ENCODE measurements around the gene TNF.

The TNF gene

DNA sequence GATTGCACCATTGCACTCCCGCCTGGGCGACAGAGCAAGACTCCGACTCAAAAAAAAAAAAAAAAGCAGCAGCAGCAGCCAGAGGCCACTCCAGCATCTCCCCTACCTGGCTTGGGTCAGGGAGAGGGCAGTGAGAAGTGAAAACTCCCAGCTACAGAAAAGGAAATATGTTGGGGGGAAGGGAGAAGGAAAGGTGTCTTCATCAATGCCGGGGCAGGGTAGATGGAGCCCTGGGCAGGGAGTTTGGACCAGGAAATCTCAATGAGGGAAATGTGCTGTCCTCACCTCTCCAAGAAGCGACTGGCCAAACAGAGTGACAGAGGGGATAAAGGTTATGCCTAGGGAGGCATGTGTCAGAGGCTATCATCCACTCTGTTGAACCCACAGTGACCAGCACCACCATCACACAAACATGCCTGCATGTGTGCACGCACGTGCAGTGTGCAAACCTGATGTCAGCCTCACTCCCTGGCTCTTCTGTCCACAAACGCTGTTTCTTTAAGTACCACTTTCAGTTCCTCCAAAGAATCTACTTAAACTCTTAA, 38.8 kb downstream of the TNF start:
- Histone ChIP-seq H3K27ac (ENCODE audit: low read length) (no peak overlapping the region), H3K4me1 (ENCODE audit: control insufficient read depth in 1 of 2, insufficient read depth in 2 of 2, low read length in 2 of 2) (no peaks in the 10 kb centered on the region), H3K9me3 (ENCODE audit: control insufficient read depth in 1 of 2, low read length in 2 of 2) (no peaks in the 10 kb centered on the region), H3K36me3 (ENCODE audit: control insufficient read depth in 1 of 2, insufficient read depth in 2 of 2, low read length in 2 of 2) (no peaks in the 10 kb centered on the region), H3K27me3 (ENCODE audit: low read depth, low read length) (no peaks in the 10 kb centered on the region), H3K4me3 (ENCODE audit: low read depth in 1 of 2, low read length in 2 of 2) (no peak overlapping the region)

- no peaks in the 10 kb centered on the region for H3K4me1 ChIP-seq (ENCODE audit: control insufficient read depth in 1 of 2, insufficient read depth in 2 of 2, low read length in 2 of 2)
- H3K36me3 ChIP-seq (ENCODE audit: control insufficient read depth in 1 of 2, insufficient read depth in 2 of 2, low read length in 2 of 2) = no peaks in the 10 kb centered on the region
- H3K27ac ChIP-seq (ENCODE audit: low read length) = peak within 1 kb of the TSS; percentile 56
- peak within 1 kb of the TSS in 1 of 2 donors; percentile 50 for H3K4me3 ChIP-seq (ENCODE audit: low read depth in 1 of 2, low read length in 2 of 2)
- no peaks in the 10 kb centered on the region for H3K9me3 ChIP-seq (ENCODE audit: control insufficient read depth in 1 of 2, low read length in 2 of 2)
- no peaks in the 10 kb centered on the region for H3K27me3 ChIP-seq (ENCODE audit: low read depth, low read length)
Observed at GRCh38 chr6:31614684-31615578, 39.6 kb downstream of the TNF start, which contains the start of gene AIF1. Gene AIF1 (plus strand): TSS chr6:31615234. CDS start chr6:31615330, 96 bp downstream.

- no peaks in the 10 kb centered on the region for H3K4me1 ChIP-seq (ENCODE audit: control insufficient read depth in 1 of 2, insufficient read depth in 2 of 2, low read length in 2 of 2)
- peak overlapping the region in 1 of 2 donors; percentile 50 for H3K4me3 ChIP-seq (ENCODE audit: low read depth in 1 of 2, low read length in 2 of 2)
- H3K27ac ChIP-seq (ENCODE audit: low read length) = peak overlapping the region; percentile 56
- H3K27me3 ChIP-seq (ENCODE audit: low read depth, low read length) = no peaks in the 10 kb centered on the region
- H3K9me3 ChIP-seq (ENCODE audit: control insufficient read depth in 1 of 2, low read length in 2 of 2) = no peaks in the 10 kb centered on the region
- no peaks in the 10 kb centered on the region for H3K36me3 ChIP-seq (ENCODE audit: control insufficient read depth in 1 of 2, insufficient read depth in 2 of 2, low read length in 2 of 2)
Observed at GRCh38 chr6:31615748-31616147, 40.4 kb downstream of the TNF start.

DNA sequence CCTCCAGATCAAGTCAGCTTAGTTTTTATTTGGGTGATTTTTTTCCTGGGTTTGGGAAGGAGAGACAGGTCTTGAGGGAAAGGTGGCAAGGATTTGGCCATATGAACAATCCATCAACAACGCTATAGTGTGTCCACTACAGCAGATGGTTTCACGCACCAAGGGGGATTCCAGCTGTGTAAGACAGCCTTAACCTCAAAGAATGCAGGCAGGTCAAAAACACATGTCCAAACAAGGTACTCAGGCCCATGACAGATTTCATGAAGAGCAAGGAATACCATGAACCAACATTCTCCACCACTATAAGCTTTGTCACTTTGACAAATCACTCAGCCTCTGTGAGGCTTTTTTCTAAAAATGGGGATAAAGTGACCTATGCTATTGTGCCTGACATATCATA, 41.6 kb downstream of the TNF start:
- Histone ChIP-seq H3K36me3 (ENCODE audit: control insufficient read depth in 1 of 2, insufficient read depth in 2 of 2, low read length in 2 of 2) (no peaks in the 10 kb centered on the region), H3K4me1 (ENCODE audit: control insufficient read depth in 1 of 2, insufficient read depth in 2 of 2, low read length in 2 of 2) (peaks cover 0 to 7% of the 10 kb centered on the region in 2 donors), H3K27ac (ENCODE audit: low read length) (no peak overlapping the region), H3K4me3 (ENCODE audit: low read depth in 1 of 2, low read length in 2 of 2) (no peak overlapping the region), H3K27me3 (ENCODE audit: low read depth, low read length) (no peaks in the 10 kb centered on the region), H3K9me3 (ENCODE audit: control insufficient read depth in 1 of 2, low read length in 2 of 2) (no peaks in the 10 kb centered on the region)

DNA sequence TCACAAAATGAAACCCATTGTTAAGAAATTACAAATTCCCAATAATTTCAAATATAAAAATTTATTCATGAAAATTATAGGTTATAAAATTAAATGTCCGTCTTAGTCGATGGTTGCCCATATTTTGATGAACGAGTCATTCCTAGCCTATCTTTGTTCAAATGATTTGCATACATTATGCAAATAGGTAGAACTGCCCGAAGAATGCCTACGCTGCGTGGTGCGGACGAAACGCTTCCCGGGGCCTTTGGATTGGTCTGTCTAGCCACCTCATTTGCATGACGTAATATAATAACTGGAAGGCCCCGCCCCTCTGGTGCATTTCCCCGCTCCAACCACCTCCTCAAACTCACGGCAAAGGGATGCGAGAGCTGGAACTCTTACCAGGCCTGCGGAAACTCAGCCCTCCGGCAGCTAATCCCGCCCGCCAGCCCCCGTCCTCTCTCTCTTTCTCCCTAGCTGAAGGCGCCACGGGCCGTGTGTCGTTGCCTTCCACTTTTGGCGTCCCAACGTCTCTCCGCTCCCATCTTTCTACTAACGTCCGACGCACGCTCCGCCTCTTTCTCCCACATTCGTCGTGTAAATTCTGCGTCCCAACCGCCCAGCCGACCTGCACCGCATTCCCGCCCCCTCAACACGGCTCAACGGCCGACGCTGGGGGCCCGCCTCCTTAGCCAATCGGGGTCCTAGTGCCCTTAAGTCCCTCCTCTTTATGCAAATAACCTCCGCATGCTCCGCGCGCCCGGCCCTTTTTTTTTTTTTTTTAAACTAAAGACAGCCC, 44.6 kb downstream of the TNF start:
- Histone ChIP-seq H3K4me1 (ENCODE audit: control insufficient read depth in 1 of 2, insufficient read depth in 2 of 2, low read length in 2 of 2) (peaks cover 0 to 17% of the 10 kb centered on the region in 2 donors), H3K4me3 (ENCODE audit: low read depth in 1 of 2, low read length in 2 of 2) (peak overlapping the region; percentile 93), H3K27ac (ENCODE audit: low read length) (peak overlapping the region; percentile 92), H3K27me3 (ENCODE audit: low read depth, low read length) (no peaks in the 10 kb centered on the region), H3K9me3 (ENCODE audit: control insufficient read depth in 1 of 2, low read length in 2 of 2) (no peaks in the 10 kb centered on the region), H3K36me3 (ENCODE audit: control insufficient read depth in 1 of 2, insufficient read depth in 2 of 2, low read length in 2 of 2) (peaks cover 13 to 19% of the 10 kb centered on the region in 2 donors)

DNA sequence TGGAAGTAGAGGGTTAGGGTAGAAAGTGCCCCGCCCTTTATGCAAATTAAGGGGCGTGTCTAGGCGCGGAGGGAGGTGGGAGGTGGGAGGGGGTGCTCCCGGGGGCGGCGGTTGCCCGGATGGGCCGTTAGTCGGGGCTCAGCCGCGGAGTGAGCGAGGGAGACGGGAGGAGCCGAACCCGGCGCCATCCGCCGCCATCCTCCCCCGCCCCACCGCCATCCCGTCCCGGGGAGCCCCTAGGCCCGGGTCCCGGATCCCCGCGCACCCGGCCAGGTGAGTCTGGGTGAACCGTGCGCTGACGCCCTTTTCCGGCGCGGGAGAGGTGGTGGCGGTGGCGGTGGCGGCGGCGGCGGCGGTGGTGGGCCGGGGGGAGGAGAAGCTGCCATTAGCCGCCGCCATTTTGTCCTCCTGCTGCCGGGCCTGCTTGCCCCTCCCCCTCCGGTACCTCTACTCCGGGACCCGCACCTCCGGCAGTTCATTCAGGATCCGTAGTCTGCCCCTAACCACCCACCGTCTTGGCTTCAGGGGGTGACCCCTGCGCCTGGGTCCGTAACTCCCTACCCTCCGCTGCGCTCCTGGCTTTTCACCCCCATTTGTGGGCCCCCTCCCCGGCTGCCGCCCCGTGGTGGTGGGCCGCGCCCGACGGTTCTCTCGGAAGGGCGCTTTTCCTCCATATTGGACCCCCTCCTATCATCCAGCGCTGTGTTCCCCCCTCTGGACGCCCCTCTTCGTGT, 45.4 kb downstream of the TNF start, which contains the start of gene PRRC2A:
Gene PRRC2A (plus strand): TSS at position 130 of the 734 bp plus-strand sequence. CDS start 2,075 bp downstream, outside the sequence.
- Histone ChIP-seq H3K27ac (ENCODE audit: low read length) (peak within 1 kb of the TSS; percentile 92), H3K36me3 (ENCODE audit: control insufficient read depth in 1 of 2, insufficient read depth in 2 of 2, low read length in 2 of 2) (peaks cover 21 to 26% of the 10 kb centered on the region in 2 donors), H3K4me1 (ENCODE audit: control insufficient read depth in 1 of 2, insufficient read depth in 2 of 2, low read length in 2 of 2) (peaks cover 0 to 17% of the 10 kb centered on the region in 2 donors), H3K27me3 (ENCODE audit: low read depth, low read length) (no peaks in the 10 kb centered on the region), H3K9me3 (ENCODE audit: control insufficient read depth in 1 of 2, low read length in 2 of 2) (no peaks in the 10 kb centered on the region), H3K4me3 (ENCODE audit: low read depth in 1 of 2, low read length in 2 of 2) (peak within 1 kb of the TSS; percentile 93)

DNA sequence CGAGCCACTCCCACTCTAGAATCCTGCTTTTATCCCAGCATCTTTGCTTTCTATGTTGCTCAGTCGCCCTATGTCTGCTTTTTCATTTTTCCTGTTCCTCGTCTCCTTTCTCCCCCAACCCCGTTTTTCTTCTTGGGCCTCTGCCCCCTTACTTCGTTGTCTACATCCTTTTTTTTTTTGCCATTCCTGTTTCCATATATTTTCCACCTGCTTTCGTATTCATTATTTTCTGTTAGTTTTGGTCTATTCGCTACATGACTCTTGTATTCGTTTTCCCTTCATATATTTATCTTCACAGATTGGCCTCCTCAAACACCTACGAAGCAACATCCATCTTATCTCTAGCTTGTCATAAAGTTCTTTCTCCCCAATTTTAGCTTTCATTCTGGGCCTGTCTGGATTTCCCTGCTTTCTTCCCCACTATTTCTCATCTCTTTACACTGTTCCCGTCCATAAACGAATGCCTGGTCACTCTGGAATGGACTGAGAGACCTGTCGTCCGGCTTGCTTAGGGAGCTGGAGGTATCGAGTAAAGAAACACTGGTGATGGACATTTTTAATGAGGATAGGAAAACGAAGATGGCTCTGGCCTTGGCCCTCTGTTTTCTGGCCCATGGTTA, 46.1 kb downstream of the TNF start:
- no peaks in the 10 kb centered on the region for H3K27me3 ChIP-seq (ENCODE audit: low read depth, low read length)
- peak overlapping the region; percentile 92 for H3K27ac ChIP-seq (ENCODE audit: low read length)
- H3K4me3 ChIP-seq (ENCODE audit: low read depth in 1 of 2, low read length in 2 of 2) = peak overlapping the region; percentile 93
- H3K36me3 ChIP-seq (ENCODE audit: control insufficient read depth in 1 of 2, insufficient read depth in 2 of 2, low read length in 2 of 2) = peaks cover 27 to 33% of the 10 kb centered on the region in 2 donors
- peaks cover 0 to 17% of the 10 kb centered on the region in 2 donors for H3K4me1 ChIP-seq (ENCODE audit: control insufficient read depth in 1 of 2, insufficient read depth in 2 of 2, low read length in 2 of 2)
- H3K9me3 ChIP-seq (ENCODE audit: control insufficient read depth in 1 of 2, low read length in 2 of 2) = no peaks in the 10 kb centered on the region

GRCh38 chr6:31621991-31622390, 46.6 kb downstream of the TNF start:
- peak overlapping the region; percentile 93 for H3K4me3 ChIP-seq (ENCODE audit: low read depth in 1 of 2, low read length in 2 of 2)
- H3K4me1 ChIP-seq (ENCODE audit: control insufficient read depth in 1 of 2, insufficient read depth in 2 of 2, low read length in 2 of 2) = peaks cover 0 to 17% of the 10 kb centered on the region in 2 donors
- H3K9me3 ChIP-seq (ENCODE audit: control insufficient read depth in 1 of 2, low read length in 2 of 2) = no peaks in the 10 kb centered on the region
- H3K27ac ChIP-seq (ENCODE audit: low read length) = peak overlapping the region; percentile 92
- H3K36me3 ChIP-seq (ENCODE audit: control insufficient read depth in 1 of 2, insufficient read depth in 2 of 2, low read length in 2 of 2) = peaks cover 33 to 38% of the 10 kb centered on the region in 2 donors
- no peaks in the 10 kb centered on the region for H3K27me3 ChIP-seq (ENCODE audit: low read depth, low read length)

- Histone ChIP-seq H3K36me3 (ENCODE audit: control insufficient read depth in 1 of 2, insufficient read depth in 2 of 2, low read length in 2 of 2) (peaks cover 40 to 45% of the 10 kb centered on the region in 2 donors), H3K4me3 (ENCODE audit: low read depth in 1 of 2, low read length in 2 of 2) (peak overlapping the region; percentile 93), H3K9me3 (ENCODE audit: control insufficient read depth in 1 of 2, low read length in 2 of 2) (no peaks in the 10 kb centered on the region), H3K4me1 (ENCODE audit: control insufficient read depth in 1 of 2, insufficient read depth in 2 of 2, low read length in 2 of 2) (peaks cover 0 to 17% of the 10 kb centered on the region in 2 donors), H3K27me3 (ENCODE audit: low read depth, low read length) (no peaks in the 10 kb centered on the region), H3K27ac (ENCODE audit: low read length) (peak overlapping the region; percentile 92)
Observed at GRCh38 chr6:31622684-31623091, 47.3 kb downstream of the TNF start.

- no peaks in the 10 kb centered on the region for H3K27me3 ChIP-seq (ENCODE audit: low read depth, low read length)
- H3K4me3 ChIP-seq (ENCODE audit: low read depth in 1 of 2, low read length in 2 of 2) = no peak overlapping the region
- no peak overlapping the region for H3K27ac ChIP-seq (ENCODE audit: low read length)
- no peaks in the 10 kb centered on the region for H3K9me3 ChIP-seq (ENCODE audit: control insufficient read depth in 1 of 2, low read length in 2 of 2)
- H3K4me1 ChIP-seq (ENCODE audit: control insufficient read depth in 1 of 2, insufficient read depth in 2 of 2, low read length in 2 of 2) = peaks cover 0 to 17% of the 10 kb centered on the region in 2 donors
- H3K36me3 ChIP-seq (ENCODE audit: control insufficient read depth in 1 of 2, insufficient read depth in 2 of 2, low read length in 2 of 2) = peaks cover 53 to 59% of the 10 kb centered on the region in 2 donors
Observed at GRCh38 chr6:31624070-31624469, 48.7 kb downstream of the TNF start.
